Suppressor macrophage treated with lipopolysaccharide for 4 hours (primary cell): ENCODE measurements around the gene KIF13A.
"Not testable (repeated sequence)": the region's sequence is repeated elsewhere in the genome, so short reads cannot be mapped to it uniquely, and the experiment has no call there.

Experiments used
- DNase-seq: peaks from one replicate; pipeline ENCODE4 v3.0.0-alpha.2; 2020

The KIF13A gene

GRCh38 chr6:17894905-17895304, 92.5 kb downstream of the KIF13A start:
- no peak for DNase-seq

GRCh38 chr6:17894191-17894590, 93.2 kb downstream of the KIF13A start:
- no peak for DNase-seq

- DNase-seq: peak; percentile 34
Measured at GRCh38 chr6:17892097-17892686, 95.2 kb downstream of the KIF13A start.

- DNase-seq: no peak
Measured at GRCh38 chr6:17890309-17890708, 97.1 kb downstream of the KIF13A start.

GRCh38 chr6:17889777-17890176, 97.7 kb downstream of the KIF13A start:
- DNase-seq: not testable (repeated sequence)

- peak; percentile 74 for DNase-seq
Measured at GRCh38 chr6:17886891-17887290, 100.5 kb downstream of the KIF13A start.

GRCh38 chr6:17885889-17886576, 101.4 kb downstream of the KIF13A start:
- no peak for DNase-seq

GRCh38 chr6:17884498-17885478, 102.6 kb downstream of the KIF13A start:
- DNase-seq: peak; percentile 77

GRCh38 chr6:17883665-17884497, 103.6 kb downstream of the KIF13A start:
- DNase-seq: no peak

GRCh38 chr6:17881085-17881858, 106.2 kb downstream of the KIF13A start:
- DNase-seq: peak; percentile 48

GRCh38 chr6:17879184-17879583, 108.3 kb downstream of the KIF13A start:
- no peak for DNase-seq

- DNase-seq: no peak
Measured at GRCh38 chr6:17878734-17879133, 108.7 kb downstream of the KIF13A start.

- DNase-seq: no peak
Measured at GRCh38 chr6:17877895-17878440, 109.5 kb downstream of the KIF13A start.

GRCh38 chr6:17877196-17877894, 110.1 kb downstream of the KIF13A start:
- DNase-seq: no peak

- no peak for DNase-seq
Measured at GRCh38 chr6:17874753-17875152, 112.7 kb downstream of the KIF13A start.

GRCh38 chr6:17872908-17873307, 114.5 kb downstream of the KIF13A start:
- DNase-seq: no peak

- no peak for DNase-seq
Measured at GRCh38 chr6:17871836-17872235, 115.6 kb downstream of the KIF13A start.

GRCh38 chr6:17871189-17871519, 116.3 kb downstream of the KIF13A start:
- DNase-seq: no peak

- peak; percentile 28 for DNase-seq
Measured at GRCh38 chr6:17870300-17871188, 116.9 kb downstream of the KIF13A start.

- DNase-seq: peak; percentile 38
Measured at GRCh38 chr6:17869753-17870050, 117.7 kb downstream of the KIF13A start.
